Measurements from ENCODE around the gene EDARADD.

The EDARADD gene

DNA sequence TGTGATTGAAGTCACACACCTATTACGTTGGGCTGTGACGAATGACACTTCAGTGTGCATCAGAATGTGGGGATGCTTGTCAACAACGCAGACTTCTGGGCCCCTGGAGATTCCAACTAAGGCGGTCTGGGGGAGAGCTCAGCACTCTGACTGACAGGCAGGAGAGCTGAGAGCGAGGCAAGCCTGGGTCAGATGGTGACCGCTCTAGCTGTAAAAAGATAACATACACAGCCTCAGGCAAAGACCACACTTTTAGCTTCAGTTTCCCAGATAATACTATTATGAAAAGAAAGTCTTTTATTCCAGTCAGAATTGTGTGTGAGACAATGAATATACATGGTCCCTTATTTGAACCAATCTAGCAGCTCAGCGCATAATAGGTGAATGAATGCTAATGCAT is 25.4 kb downstream of the EDARADD start:
- Mint-ChIP-seq H3K27ac (peak overlapping the region; percentile 13), H3K27me3 (ENCODE audit: low read depth, poor library complexity) (peaks cover 4% of the 10 kb centered on the region), H3K4me3 (no peak overlapping the region), H3K9me3 (no peaks in the 10 kb centered on the region), H3K4me1 (peaks cover 5% of the 10 kb centered on the region), H3K36me3 (ENCODE audit: low read depth) (peaks cover 43% of the 10 kb centered on the region)
- DNase-seq = no peak
- TF ChIP-seq, protein P1, sequence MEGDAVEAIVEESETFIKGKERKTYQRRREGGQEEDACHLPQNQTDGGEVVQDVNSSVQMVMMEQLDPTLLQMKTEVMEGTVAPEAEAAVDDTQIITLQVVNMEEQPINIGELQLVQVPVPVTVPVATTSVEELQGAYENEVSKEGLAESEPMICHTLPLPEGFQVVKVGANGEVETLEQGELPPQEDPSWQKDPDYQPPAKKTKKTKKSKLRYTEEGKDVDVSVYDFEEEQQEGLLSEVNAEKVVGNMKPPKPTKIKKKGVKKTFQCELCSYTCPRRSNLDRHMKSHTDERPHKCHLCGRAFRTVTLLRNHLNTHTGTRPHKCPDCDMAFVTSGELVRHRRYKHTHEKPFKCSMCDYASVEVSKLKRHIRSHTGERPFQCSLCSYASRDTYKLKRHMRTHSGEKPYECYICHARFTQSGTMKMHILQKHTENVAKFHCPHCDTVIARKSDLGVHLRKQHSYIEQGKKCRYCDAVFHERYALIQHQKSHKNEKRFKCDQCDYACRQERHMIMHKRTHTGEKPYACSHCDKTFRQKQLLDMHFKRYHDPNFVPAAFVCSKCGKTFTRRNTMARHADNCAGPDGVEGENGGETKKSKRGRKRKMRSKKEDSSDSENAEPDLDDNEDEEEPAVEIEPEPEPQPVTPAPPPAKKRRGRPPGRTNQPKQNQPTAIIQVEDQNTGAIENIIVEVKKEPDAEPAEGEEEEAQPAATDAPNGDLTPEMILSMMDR (IDR thresholded peaks at IDR 0.05) = no peak

DNA sequence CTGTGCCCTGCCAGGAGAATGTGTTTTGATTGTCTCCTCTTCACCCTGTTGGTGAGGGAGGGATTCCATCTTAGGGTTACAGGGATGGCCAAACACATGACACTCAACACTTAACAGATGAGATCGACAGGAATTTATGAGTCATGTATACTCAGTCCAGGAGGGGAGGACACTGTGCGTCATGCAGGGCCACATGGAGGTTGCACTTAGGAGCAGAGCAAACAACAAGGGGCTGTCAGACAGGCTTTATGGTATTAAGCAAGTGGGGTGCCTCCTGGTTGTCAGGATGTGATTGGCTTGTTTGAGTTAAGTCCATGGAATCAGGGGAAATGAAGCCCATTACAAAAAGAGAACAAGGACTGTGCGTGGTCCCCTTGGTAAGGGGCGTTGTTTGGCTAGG is 26.9 kb downstream of the EDARADD start:
- H3K4me3 Mint-ChIP-seq = no peak overlapping the region
- no peaks in the 10 kb centered on the region for H3K9me3 Mint-ChIP-seq
- peak overlapping the region; percentile 45 for H3K27ac Mint-ChIP-seq
- TF ChIP-seq, protein P1 (IDR thresholded peaks at IDR 0.05) = no peak
- peaks cover 39% of the 10 kb centered on the region for H3K36me3 Mint-ChIP-seq (ENCODE audit: low read depth)
- no peak for DNase-seq
- H3K27me3 Mint-ChIP-seq (ENCODE audit: low read depth, poor library complexity) = peaks cover 4% of the 10 kb centered on the region
- peaks cover 5% of the 10 kb centered on the region for H3K4me1 Mint-ChIP-seq

DNA sequence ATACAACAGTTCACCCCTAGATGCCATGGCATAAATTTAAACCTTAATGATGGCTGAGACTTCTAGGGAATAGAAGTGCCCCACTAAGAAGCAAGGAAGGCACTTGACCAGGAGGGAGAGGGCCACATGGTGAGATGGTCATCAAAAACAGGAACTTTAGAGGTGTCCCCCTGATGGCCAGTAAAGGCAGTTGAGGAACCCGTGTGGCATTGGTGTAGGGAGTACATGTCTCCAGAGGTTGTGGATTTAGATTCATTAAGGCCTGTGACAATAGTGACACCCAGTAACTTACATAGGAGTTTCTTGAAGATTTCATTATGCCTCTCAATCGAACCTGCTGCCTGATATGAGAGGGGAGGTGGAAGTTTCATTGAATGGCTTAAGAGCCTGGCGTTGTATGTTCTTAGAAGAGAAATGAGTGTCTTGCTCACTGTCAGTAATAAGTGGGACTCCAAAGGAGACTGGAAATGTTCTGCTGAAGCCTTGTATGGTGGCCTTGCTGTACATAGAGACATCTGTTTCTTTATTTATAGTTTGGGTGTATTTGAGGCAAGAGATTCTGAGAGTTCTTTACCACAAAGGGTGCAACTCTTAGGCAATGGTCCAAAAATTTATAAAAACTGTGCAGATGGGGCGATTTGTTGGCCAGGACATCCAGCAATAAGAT is 27.9 kb downstream of the EDARADD start:
- TF ChIP-seq, protein P1 (IDR thresholded peaks at IDR 0.05) = no peak
- Mint-ChIP-seq H3K27me3 (ENCODE audit: low read depth, poor library complexity) (peaks cover 4% of the 10 kb centered on the region), H3K4me3 (no peak overlapping the region), H3K27ac (no peak overlapping the region), H3K4me1 (peaks cover 5% of the 10 kb centered on the region), H3K36me3 (ENCODE audit: low read depth) (peaks cover 38% of the 10 kb centered on the region), H3K9me3 (no peaks in the 10 kb centered on the region)
- DNase-seq = no peak

DNA sequence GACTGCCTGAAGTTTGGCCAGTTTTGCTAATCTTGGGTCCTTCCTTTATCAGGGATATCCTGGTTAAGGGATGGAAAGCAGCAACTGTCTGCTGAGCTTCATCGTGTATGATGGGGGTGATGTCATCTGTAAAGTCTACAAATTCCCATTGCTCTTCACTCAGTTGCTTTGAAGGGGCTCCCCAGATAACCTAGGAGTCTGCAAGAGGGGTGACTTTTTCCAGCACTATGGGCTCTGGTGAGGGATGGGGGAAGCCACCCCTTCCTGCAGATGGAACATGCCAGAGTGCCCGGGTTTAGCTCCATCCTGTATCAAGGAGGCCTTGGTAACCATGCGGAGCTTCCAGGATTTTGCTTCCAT is 28.4 kb downstream of the EDARADD start:
- Mint-ChIP-seq H3K36me3 (ENCODE audit: low read depth) (peaks cover 38% of the 10 kb centered on the region), H3K4me1 (peaks cover 5% of the 10 kb centered on the region), H3K27me3 (ENCODE audit: low read depth, poor library complexity) (peaks cover 4% of the 10 kb centered on the region), H3K27ac (no peak overlapping the region), H3K4me3 (no peak overlapping the region), H3K9me3 (no peaks in the 10 kb centered on the region)
- TF ChIP-seq, protein P1 (IDR thresholded peaks at IDR 0.05) = no peak
- DNase-seq = no peak

DNA sequence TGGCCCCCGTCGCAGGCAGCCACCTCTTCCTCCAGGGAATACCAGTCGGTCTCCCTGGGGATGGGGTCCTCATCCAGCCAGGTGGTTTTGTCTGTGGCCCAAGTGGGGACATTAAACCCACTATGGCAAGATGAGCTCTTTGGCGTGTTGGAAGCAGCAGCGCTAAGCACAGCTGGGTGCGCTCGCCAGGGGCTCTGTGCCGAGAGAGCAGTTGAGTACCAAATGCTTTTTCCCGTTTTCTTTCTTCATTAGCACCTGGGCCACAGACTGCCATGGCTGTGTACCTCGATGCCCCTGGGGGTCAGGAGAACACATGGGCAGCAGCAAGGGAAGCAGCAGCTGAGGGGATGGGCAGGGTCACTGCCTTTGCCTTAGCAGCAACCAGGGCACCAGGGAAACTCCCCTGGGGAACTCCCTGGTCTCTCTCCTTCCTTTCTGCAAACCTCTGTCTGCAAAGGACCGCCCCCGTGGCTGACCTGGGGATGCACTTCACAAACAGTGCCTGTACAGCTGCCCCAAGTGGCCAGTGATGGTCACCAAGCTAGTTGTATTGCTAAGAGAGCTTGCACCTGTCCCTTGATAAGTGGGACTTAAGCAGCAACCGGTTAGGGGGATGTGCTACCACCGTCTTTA is 31.1 kb downstream of the EDARADD start:
- Mint-ChIP-seq H3K4me1 (peaks cover 5% of the 10 kb centered on the region), H3K4me3 (no peak overlapping the region), H3K9me3 (peaks cover 18% of the 10 kb centered on the region), H3K27me3 (ENCODE audit: low read depth, poor library complexity) (no peaks in the 10 kb centered on the region), H3K36me3 (ENCODE audit: low read depth) (peaks cover 44% of the 10 kb centered on the region), H3K27ac (no peak overlapping the region)
- DNase-seq = no peak
- TF ChIP-seq, protein P1 (IDR thresholded peaks at IDR 0.05) = no peak

DNA sequence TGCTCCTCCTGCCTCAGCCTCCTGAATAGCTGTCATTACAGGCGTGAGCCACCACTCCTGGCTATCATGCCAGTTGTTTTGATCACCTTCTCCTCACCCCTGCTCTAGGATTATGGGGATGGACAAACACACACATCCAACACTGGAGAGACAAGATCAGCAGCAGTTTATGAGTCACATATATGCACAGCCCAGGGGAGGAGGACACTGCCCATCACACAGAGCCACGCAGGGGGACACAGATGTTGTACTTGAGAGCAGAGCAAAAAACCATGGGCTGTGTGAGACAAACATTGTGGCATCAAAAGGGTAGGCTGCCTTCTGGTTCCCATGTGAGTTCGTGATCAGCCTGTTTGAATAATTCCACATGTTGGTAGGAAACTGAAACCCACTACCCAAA is 32.1 kb downstream of the EDARADD start:
- no peak for DNase-seq
- Mint-ChIP-seq H3K27me3 (ENCODE audit: low read depth, poor library complexity) (no peaks in the 10 kb centered on the region), H3K36me3 (ENCODE audit: low read depth) (peaks cover 43% of the 10 kb centered on the region), H3K4me1 (no peaks in the 10 kb centered on the region), H3K9me3 (peaks cover 18% of the 10 kb centered on the region), H3K4me3 (no peak overlapping the region), H3K27ac (no peak overlapping the region)
- TF ChIP-seq, protein P1 (IDR thresholded peaks at IDR 0.05) = no peak
